ENCODE results near the gene MRTFA.

GRCh38 chr22:40635940-40636379, 559 bp downstream of the MRTFA start:
- TF ChIP-seq CTCF (IDR thresholded peaks at IDR 0.05), result no peak
- no peak for TF ChIP-seq POLR2A (IDR thresholded peaks at IDR 0.05)
- no peak for TF ChIP-seq EP300 (IDR thresholded peaks at IDR 0.05)
- no peak for TF ChIP-seq POLR2AphosphoS5 (IDR thresholded peaks at IDR 0.05)
